ENCODE measurements around the gene LOXHD1.

LOXHD1 gene, protein sequence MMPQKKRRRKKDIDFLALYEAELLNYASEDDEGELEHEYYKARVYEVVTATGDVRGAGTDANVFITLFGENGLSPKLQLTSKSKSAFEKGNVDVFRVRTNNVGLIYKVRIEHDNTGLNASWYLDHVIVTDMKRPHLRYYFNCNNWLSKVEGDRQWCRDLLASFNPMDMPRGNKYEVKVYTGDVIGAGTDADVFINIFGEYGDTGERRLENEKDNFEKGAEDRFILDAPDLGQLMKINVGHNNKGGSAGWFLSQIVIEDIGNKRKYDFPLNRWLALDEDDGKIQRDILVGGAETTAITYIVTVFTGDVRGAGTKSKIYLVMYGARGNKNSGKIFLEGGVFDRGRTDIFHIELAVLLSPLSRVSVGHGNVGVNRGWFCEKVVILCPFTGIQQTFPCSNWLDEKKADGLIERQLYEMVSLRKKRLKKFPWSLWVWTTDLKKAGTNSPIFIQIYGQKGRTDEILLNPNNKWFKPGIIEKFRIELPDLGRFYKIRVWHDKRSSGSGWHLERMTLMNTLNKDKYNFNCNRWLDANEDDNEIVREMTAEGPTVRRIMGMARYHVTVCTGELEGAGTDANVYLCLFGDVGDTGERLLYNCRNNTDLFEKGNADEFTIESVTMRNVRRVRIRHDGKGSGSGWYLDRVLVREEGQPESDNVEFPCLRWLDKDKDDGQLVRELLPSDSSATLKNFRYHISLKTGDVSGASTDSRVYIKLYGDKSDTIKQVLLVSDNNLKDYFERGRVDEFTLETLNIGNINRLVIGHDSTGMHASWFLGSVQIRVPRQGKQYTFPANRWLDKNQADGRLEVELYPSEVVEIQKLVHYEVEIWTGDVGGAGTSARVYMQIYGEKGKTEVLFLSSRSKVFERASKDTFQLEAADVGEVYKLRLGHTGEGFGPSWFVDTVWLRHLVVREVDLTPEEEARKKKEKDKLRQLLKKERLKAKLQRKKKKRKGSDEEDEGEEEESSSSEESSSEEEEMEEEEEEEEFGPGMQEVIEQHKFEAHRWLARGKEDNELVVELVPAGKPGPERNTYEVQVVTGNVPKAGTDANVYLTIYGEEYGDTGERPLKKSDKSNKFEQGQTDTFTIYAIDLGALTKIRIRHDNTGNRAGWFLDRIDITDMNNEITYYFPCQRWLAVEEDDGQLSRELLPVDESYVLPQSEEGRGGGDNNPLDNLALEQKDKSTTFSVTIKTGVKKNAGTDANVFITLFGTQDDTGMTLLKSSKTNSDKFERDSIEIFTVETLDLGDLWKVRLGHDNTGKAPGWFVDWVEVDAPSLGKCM (N-terminal part only)

GRCh38 chr18:46657115-46657955, at the start of gene LOXHD1:
Gene LOXHD1 (minus strand): TSS chr18:46657220. CDS start chr18:46657033, 187 bp downstream.
- DNase-seq, result no peak

- DNase-seq, result no peak
These were observed 48.5 kb upstream of the LOXHD1 start for GRCh38 chr18:46705521-46705920.

GRCh38 chr18:46704816-46705215, 47.8 kb upstream of the LOXHD1 start:
- no peak for DNase-seq

GRCh38 chr18:46704189-46704588, 47.2 kb upstream of the LOXHD1 start:
- DNase-seq, result no peak

DNA sequence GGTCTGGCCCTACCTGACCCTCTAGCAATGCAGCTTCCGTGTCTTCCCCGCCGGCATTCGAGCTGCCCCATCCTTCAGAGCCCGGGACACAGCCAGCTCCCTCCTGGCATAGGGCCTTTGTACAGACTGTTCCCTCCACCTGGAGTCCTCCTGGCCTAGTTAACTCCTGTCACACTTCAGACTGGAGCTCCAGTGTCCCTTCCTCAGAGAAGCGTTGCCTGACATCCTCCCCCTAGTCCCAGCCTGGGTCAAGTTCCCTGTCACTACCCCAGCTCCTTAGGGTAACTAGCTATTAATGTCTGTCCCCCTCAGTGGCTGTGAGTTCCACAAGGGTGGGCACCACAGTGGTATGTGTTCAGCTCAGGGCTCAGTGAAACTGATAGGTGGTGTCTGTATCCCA, 45.5 kb upstream of the LOXHD1 start:
- no peak for DNase-seq

DNA sequence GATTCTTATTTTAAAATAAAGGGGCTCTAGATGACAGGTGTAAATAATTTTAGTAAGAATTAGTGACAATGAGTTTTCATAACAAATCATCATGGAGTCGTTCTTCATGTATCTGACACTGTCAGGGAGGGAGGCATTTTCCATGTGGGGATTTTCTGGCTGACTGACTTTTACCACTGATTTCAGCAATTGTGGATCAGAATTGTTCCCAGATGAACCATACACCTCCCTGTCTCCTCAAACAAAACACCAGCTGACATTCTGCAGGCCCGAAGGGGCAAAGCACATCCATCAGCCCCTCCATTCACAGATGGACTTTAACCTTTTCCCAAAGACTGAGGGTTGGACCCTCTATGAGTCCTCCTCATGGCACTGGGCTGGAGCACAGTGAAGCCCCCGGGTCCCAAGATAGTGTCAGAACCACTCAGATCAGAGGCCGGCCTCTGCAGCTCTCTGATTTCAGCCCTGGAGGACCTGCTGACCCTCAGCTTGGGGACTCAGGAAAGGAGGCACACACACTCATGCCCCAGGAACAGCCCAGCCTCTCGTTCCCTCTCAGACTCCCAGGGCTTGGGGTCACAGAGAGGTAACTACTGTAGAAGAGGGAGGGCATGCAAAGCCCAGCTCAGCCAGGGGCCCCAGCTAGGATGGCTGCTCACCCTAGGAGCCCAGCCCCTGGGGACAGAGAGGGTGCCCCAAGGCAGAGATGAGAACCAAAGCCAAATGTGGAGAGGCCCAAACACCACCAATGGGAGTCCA, 43.2 kb upstream of the LOXHD1 start:
- DNase-seq, result no peak

GRCh38 chr18:46696702-46697101, 39.7 kb upstream of the LOXHD1 start:
- no peak for DNase-seq

- no peak for DNase-seq
These were observed 39.2 kb upstream of the LOXHD1 start for GRCh38 chr18:46696268-46696667.

DNA sequence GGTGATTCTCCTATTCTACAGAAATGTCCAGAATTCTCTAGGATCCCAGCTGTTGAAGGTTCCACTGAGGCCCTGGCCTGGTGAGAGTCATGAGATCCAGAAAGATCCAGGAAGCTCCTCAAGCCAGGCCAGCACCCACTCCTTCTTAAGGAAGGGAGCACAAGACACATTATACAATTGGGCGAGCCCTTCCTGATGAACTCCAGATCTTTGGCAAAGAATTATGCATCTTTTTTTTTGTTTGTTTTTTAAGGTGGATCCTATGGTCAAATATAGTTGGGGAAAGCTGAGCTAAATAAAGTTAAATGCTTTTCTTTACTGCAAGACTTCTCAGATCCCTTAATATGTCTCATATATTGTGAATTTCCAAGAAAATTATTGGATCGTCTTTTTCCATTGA, 37.0 kb upstream of the LOXHD1 start:
- no peak for DNase-seq

DNA sequence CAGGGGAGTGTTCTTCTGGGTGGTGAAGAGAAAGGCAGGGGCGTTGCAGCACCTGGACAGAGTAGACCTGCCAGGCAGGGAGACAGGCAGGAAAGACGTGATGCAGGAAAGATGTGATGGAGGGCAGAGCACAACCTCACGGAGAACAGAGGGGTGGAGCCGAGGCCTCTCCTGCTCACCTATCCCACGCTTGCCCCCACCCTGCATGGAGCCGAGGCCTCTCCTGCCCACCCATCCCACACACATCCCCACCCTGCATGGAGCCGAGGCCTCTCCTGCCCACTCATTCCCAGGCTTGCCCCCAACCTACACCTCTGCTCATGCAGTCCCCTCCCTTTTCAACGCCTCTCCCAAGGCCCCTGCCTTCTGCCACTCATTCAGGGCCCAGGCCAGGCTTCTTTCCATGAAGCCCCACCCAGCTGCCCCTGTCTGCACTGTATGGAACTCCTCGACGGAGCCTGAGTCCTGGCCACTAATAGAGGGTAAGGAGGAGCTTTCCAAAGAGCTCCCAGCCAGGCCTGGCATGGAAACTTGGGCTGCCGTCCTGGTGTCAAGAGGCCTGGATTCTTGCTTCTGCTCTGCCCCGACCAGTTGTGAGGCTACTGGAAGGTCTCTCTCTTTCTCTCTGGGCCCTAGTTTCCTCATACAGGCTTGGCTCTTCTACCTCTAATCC, 32.0 kb upstream of the LOXHD1 start:
- DNase-seq, result no peak

DNA sequence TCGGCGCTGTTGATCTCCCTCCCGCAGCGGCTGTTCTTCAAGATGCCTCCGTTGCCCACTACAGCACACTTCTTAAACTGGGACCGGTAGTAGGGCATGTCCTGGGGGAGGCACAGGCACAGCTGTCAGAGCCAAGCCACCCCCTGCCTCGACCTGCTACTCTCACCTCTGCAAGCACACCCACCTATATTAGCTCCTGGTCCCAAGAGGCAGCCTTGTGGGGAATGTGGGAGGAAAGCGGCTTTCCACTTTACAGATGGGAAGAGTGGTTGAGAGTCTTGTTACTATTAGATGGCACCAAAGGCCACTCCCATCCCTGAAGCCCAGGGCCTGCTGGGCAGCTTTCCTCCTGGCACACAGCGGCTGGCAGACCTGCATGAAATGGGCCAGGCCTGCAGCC, 29.2 kb upstream of the LOXHD1 start:
- DNase-seq, result no peak

DNA sequence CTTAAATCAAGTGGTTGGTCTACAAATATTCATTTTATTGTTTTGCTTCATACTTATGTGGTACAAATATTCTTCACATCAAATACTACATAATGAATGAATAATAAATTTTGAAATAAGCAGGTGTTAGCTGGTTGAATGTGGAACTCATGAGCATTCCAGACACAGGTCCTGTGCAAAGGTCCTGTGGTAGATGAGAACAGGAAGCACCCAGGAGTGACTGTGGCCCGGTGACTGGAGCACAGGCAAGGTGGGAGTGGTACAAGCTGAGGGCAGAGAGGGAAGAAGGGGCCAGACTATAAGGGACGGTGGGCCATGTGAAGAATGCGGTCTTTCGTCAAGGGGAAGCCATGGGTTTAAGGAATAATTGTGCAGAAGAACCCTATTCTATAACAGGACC, 26.2 kb upstream of the LOXHD1 start:
- DNase-seq, result no peak

DNA sequence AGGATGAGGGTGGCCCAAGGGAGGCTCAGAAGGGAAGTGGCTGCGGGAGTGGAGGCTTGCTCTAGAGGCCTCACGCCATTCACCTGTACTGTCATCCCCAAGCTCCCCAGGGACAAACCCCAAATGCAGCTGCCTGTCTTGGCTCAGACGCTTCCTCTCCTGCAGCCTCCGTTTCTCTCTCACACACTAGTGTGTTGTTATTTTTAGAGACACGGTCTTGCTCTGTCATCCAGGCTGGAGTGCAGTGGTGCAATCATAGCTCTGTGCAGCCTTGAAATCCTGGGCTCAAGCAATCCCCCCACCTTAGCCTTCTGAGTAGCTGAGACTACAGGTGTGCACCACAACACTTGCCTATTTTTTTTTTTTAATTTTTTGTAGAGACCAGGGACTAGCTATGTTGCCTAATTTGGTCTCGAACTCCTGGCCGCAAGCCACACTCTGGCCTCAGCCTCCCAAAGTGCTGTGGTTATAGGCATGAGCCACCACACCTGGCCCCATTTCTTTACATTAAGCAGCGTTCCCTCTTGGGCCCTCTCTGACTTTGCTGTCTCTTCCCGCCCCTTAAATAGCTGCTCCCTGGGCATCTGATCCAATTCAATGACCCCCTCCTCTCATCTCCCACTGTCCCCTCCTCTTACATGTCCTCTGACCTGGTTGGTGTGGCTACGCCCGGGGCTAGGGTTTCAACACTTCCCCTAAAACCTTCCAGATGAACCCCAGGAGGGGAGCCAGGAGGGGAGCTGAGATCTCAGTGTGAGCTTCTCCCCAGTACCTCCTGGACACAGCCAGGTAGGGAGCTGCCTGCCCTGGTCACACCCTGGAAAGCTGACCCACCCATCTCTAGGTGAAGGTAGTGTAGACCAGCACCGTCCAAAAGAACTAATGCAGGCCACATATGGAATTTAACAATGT, 24.0 kb upstream of the LOXHD1 start:
- no peak for DNase-seq

GRCh38 chr18:46679846-46680598, 23.0 kb upstream of the LOXHD1 start:
- no peak for DNase-seq

DNA sequence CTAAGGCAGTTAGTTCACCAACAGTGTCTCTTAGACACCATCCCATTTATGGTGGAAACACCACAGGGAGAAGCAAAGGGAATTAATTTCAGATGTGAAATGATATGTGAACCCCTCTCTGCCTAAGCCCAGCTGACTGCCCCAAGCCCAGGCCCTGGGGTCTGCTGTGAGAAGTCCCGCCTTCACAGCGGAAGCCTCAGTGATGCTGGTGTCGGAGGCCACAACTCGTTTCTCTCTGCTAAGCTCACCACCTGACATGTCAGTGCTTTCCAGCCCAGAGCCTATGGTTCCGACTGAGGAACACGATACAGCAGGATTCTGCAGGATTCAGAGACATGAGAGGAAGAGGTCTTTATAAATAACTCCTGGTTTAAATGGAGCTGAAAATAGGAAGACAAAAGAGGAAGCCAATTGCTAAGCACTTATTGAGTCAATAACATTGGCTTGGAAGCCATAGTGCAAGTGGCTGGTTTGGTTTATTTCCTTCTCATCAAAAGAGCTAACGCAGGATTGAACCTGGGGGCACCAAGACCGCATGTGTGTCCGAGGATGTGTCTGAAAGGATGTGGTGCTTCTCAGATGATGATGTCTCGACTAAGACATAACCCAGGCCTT, 21.9 kb upstream of the LOXHD1 start:
- no peak for DNase-seq

GRCh38 chr18:46678041-46678440, 21.0 kb upstream of the LOXHD1 start:
- no peak for DNase-seq

DNA sequence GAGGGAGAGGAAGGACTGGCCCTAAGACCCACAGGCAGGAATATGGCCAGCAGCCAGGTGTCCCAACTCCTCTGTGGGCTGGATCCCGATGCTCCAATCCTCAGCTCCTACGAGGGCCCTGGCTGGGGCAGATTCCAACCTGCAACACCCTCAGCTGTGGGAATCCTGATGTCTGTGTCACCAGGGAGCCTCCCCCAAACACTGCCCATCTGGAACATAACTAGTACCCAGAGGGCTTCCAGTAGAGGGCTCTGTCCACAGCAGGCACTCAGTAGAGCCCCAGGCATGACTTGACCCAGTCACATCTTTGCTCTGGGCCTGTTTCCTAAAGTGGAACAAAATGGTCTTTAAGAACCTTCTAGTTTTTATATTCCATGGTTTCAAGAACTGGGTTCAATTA, 20.6 kb upstream of the LOXHD1 start:
- DNase-seq, result no peak

- no peak for DNase-seq
These were observed 19.3 kb upstream of the LOXHD1 start for GRCh38 chr18:46676182-46676835.
